Transverse colon (tissue), 4 donors: ENCODE measurements around the gene SPDYC. TPM values are rescaled to one million over a fixed set of nuclear protein-coding genes. Genes with fewer than 3 reads are reported as not detected.
A peak's percentile ranks its signal among the peaks of the same experiment; 100 is the strongest.

Experiments used
- DNase-seq: peaks from one replicate; pipeline ENCODE4 v3.0.0-alpha.2; 2019
- H3K27ac ChIP-seq, 4 donors: fragments of 200-600 bp; sonication (generic); 2 replicates each; pipeline ENCODE4 v1.5.1; 2016 to 2018; ENCODE audit warnings: inconsistent platforms in 4 of 4
- H3K27me3 ChIP-seq: fragments of 200-600 bp; sonication (generic); 2 replicates; pipeline ENCODE4 v1.5.1; 2017; ENCODE audit warnings: inconsistent platforms
- H3K36me3 ChIP-seq, 4 donors: fragments of 200-600 bp; sonication (generic); 2 replicates each; pipeline ENCODE4 v1.5.1; 2017 to 2019; ENCODE audit warnings: inconsistent platforms in 4 of 4
- H3K4me1 ChIP-seq, 4 donors: fragments of 200-600 bp; sonication (generic); 2 replicates each; pipeline ENCODE4 v1.5.1; 2017 to 2020; ENCODE audit warnings: inconsistent platforms in 4 of 4
- H3K4me3 ChIP-seq, 4 donors: fragments of 200-600 bp; sonication (generic); 1 replicate in 1 of 4; 2 replicates in 3 of 4; pipeline versions ENCODE4 v1.5.1 to v1.6.1; 2017 to 2019; ENCODE audit warnings: inconsistent platforms in 4 of 4
- H3K9me3 ChIP-seq, 2 donors: fragments of 200-600 bp; sonication (generic); 2 replicates each; pipeline ENCODE4 v1.5.1; 2017 to 2019; ENCODE audit warnings: inconsistent platforms in 2 of 2
- EP300 ChIP-seq: sonication (generic); formaldehyde crosslinking; IDR thresholded peaks from one replicate; pipeline ENCODE4 v1.6.1; 2017; ENCODE audit warnings: antibody characterized with exemption, low read depth
- POLR2A ChIP-seq: fragments of 450-650 bp; IDR thresholded peaks from one replicate; pipeline ENCODE4 v1.6.1; 2016; ENCODE audit warnings: antibody characterized with exemption, mild to moderate bottlenecking, moderate library complexity
- POLR2AphosphoS5 ChIP-seq, 3 donors: sonication (generic); formaldehyde crosslinking; IDR thresholded peaks; one replicate each; pipeline ENCODE4 v1.6.1; 2016; ENCODE audit warnings: antibody characterized with exemption in 3 of 3
- WGBS, 2 donors: methylation state at CpG; one replicate each; pipeline ENCODE4 v1.1.5; 2018; ENCODE audit warnings: low coverage in 1 of 2; 5-methylcytosine and 5-hydroxymethylcytosine counted together
- in situ Hi-C, 4 donors: fragments of 200-750 bp; cut with MboI; loops; one replicate each; pipeline versions ENCODE4 v1.15.0 to v1.15.1; 2017; ENCODE audit warnings: low sequenced_read_pairs in 3 of 4, low pct_ligation_motif_present in 1 of 4, low pct_unique_long_range_greater_than_20kb in 1 of 4
- intact Hi-C: fragments of 100-400 bp; cut with DNase I; formaldehyde crosslinking; loops from one replicate; pipeline ENCODE4 v1.15.1; 2023; ENCODE audit warnings: low total_unique reads
- total RNA-seq, 4 donors: library from RNA; depleted of rRNA; stranded (reverse); fragments of >200 nt; gene quantifications; one replicate each; pipeline ENCODE4 v1.1.0, GENCODE V29; 2016
- TF ChIP-seq, protein P1 (sequence below), 5 experiments: fragments of 200-600 bp in 3 of 5; fragments of 450-650 bp in 2 of 5; sonication (generic) in 3 of 5; IDR thresholded peaks; 1 replicate in 2 of 5; 2 replicates in 3 of 5; pipeline ENCODE4 v1.5.1; 2016 to 2017; ENCODE audit warnings: antibody characterized with exemption in 5 of 5, inconsistent platforms in 3 of 5, mild to moderate bottlenecking in 2 of 5, moderate library complexity in 1 of 5

SPDYC gene
- total RNA-seq, 4 donors from 2014 or later: not detected

DNA sequence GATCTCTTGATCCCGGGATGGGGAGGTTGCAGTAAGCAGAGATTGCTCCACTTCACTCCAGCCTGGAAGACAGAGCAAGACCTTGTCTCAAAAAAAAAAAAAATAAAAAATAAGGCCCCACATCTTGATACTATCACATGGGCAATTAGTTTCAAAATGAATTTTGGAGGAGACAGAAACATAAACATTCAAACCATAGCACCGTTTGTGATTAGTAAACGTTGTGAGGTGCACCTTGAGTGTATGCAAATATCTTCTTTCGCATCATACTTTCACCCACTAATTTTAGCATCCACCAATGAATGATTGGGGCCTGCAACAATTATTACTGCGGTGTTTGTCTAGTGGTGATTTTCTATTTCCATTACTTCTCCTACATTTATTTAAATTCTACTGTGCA, 11.0 kb upstream of the SPDYC start:
- H3K36me3 ChIP-seq: no peaks in the 10 kb centered on the region
- intact Hi-C loops (no loop called here), in situ Hi-C loops (no loop called here)
- 61 to 64% methylated on average over 5 of the region's 5 CpGs for WGBS, 2 donors
- no peak overlapping the region for H3K4me3 ChIP-seq
- no peaks in the 10 kb centered on the region for H3K27me3 ChIP-seq
- H3K27ac ChIP-seq: no peak overlapping the region
- no peaks in the 10 kb centered on the region for H3K9me3 ChIP-seq
- DNase-seq: no peak
- H3K4me1 ChIP-seq: no peaks in the 10 kb centered on the region
- no peak for TF ChIP-seq POLR2A

DNA sequence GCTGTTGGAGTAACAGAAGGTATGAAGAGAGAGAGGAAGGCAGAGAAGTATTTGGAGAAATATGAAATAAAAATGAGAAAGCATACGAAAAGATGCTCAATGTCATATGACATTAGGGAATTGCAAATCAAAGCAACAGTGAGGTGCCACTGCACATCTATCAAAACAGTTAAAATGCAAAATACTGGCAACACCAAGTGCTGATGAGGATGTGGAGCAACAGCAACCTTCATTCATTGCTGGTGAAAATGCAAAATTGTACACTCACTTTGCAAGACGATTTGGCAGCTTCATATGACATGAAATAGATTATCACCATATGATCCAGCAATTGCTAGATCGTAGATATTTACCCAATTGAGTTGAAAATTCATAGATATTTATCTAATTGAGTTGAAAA, 9.4 kb upstream of the SPDYC start:
- no peak overlapping the region for H3K4me3 ChIP-seq
- H3K27ac ChIP-seq: no peak overlapping the region
- H3K36me3 ChIP-seq: no peaks in the 10 kb centered on the region

DNA sequence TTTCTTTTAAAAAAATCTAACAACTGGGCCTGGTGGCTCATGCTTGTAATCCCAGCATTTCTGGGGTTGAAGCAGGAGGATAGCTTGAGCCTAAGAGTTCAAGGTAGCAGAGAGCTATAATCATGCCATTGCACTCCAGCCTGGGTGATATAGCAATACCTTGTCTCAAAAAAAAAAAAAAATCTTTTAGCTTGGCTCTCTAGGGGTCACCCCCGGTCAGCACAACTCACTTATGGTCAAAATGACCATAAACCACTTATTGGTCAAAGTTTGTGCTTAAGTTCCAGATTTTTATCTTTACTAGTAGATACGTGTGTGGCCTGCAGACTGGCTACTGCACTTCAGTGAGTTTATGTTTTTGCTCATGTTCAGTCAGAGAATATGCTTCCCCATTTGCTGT, 6.3 kb upstream of the SPDYC start:
- Histone ChIP-seq H3K9me3 (no peaks in the 10 kb centered on the region), H3K27me3 (no peaks in the 10 kb centered on the region), H3K4me1 (peaks cover 0 to 9% (median 0%) of the 10 kb centered on the region in 4 donors), H3K4me3 (no peak overlapping the region), H3K36me3 (no peaks in the 10 kb centered on the region), H3K27ac (no peak overlapping the region)
- intact Hi-C loops (no loop called here), in situ Hi-C loops (loop anchor here in 1 of 4 donors (5.0 kb wide), 1 partner anchor 89 kb away; no protein-coding TSS in a partner anchor)
- DNase-seq: no peak
- TF ChIP-seq, protein P1, sequence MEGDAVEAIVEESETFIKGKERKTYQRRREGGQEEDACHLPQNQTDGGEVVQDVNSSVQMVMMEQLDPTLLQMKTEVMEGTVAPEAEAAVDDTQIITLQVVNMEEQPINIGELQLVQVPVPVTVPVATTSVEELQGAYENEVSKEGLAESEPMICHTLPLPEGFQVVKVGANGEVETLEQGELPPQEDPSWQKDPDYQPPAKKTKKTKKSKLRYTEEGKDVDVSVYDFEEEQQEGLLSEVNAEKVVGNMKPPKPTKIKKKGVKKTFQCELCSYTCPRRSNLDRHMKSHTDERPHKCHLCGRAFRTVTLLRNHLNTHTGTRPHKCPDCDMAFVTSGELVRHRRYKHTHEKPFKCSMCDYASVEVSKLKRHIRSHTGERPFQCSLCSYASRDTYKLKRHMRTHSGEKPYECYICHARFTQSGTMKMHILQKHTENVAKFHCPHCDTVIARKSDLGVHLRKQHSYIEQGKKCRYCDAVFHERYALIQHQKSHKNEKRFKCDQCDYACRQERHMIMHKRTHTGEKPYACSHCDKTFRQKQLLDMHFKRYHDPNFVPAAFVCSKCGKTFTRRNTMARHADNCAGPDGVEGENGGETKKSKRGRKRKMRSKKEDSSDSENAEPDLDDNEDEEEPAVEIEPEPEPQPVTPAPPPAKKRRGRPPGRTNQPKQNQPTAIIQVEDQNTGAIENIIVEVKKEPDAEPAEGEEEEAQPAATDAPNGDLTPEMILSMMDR (IDR thresholded peaks at IDR 0.05): no peak
- TF ChIP-seq POLR2AphosphoS5 (IDR thresholded peaks at IDR 0.05) (no peak), EP300 (no peak), POLR2A (no peak)
- 69 to 75% methylated on average over 2 of the region's 2 CpGs for WGBS, 2 donors

More for the DNA sequence above, 9.4 kb upstream of the SPDYC start:
- in situ Hi-C loops: loop anchor here in 1 of 4 donors (5.0 kb wide), 1 partner anchor 92 kb away; no protein-coding TSS in a partner anchor
- no peak for DNase-seq
- WGBS, 2 donors: 46 to 81% methylated on average over 3 of the region's 3 CpGs
- H3K27me3 ChIP-seq: no peaks in the 10 kb centered on the region
- H3K4me1 ChIP-seq: peaks cover 0 to 5% (median 0%) of the 10 kb centered on the region in 4 donors
- intact Hi-C loops: no loop called here
- no peaks in the 10 kb centered on the region for H3K9me3 ChIP-seq
- TF ChIP-seq POLR2AphosphoS5 (IDR thresholded peaks at IDR 0.05) (no peak), EP300 (no peak), POLR2A (no peak)
- TF ChIP-seq, protein P1 (IDR thresholded peaks at IDR 0.05): no peak

DNA sequence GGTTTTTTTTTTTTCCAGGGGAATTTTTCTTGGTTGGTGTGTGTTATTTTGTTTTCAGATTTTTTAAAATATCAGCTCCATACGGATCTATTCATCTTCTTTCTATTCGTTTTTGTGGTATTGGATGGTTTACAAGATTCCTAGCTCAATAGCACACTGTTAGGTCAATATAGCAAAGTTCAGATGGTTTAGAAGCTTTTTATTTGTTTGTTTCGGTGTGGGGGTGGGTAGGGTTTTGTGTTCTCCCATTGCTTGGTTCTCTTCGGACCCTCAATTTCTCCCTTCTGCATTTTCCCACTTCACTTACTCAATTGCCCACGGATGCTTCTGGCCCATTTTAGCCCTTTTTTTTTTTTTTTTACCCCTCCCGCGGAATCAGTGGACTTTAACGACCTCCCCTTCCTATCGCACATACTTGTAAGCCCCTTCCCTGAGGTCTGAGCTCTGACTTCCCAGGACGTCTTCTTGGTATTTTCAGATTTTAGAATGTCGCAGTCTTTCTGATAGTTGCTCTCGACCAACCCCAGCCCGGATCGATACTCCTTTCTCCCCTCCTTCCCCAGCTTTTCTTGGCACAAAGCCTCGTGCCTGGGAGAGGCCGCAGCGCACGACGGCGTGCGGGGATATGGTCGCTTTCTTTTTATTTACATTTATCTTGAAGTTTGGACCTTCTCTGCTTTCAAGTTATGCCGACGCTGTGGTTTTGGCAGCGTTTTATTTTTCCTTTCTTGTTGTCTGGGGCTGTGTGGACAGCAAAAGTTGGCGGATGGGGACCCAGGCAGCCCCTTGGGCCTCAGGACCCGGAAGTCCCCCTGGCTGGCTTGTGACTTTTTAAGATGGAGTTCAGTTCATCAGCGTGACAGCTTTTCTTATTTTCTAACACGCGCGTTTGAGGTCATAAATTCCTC, 4.4 kb upstream of the SPDYC start:
- Histone ChIP-seq H3K4me1 (peaks cover 0 to 9% (median 0%) of the 10 kb centered on the region in 4 donors), H3K4me3 (peak overlapping the region in 2 of 4 donors; percentile 30 to 47), H3K9me3 (no peaks in the 10 kb centered on the region), H3K36me3 (no peaks in the 10 kb centered on the region), H3K27me3 (no peaks in the 10 kb centered on the region), H3K27ac (peak overlapping the region; percentile 48 to 77 (median 70))
- intact Hi-C loops (no loop called here), in situ Hi-C loops (no loop called here)
- DNase-seq: peak; percentile 60
- WGBS, 2 donors: 37 to 38% methylated on average over 15 to 31 of the region's 31 CpGs
- TF ChIP-seq, protein P1 (IDR thresholded peaks at IDR 0.05): no peak
- TF ChIP-seq POLR2AphosphoS5 (IDR thresholded peaks at IDR 0.05): no peak
- no peak for TF ChIP-seq POLR2A
- no peak for TF ChIP-seq EP300
